Neuronal stem cell (in vitro differentiated cells): Measurements from ENCODE around the gene FGGY.

ENCODE experiments used
- DNase-seq: peaks from one replicate; pipeline ENCODE4 v3.0.0-alpha.2; 2013; ENCODE audit warnings: low spot score
- H2AFZ ChIP-seq: one replicate; pipeline ENCODE4 v1.6.1; 2013; ENCODE audit warnings: mild to moderate bottlenecking, low read length, inconsistent platforms
- H2AK5ac ChIP-seq: 2 replicates; pipeline ENCODE4 v1.6.1; 2013; ENCODE audit warnings: low read depth, mild to moderate bottlenecking, inconsistent platforms, low read length, moderate library complexity, mixed read lengths
- H2BK120ac ChIP-seq: 2 replicates; pipeline ENCODE4 v1.6.1; 2013; ENCODE audit warnings: low read depth, mild to moderate bottlenecking, inconsistent platforms, low read length, moderate library complexity, mixed read lengths
- H2BK12ac ChIP-seq: one replicate; pipeline ENCODE4 v1.6.1; 2013; ENCODE audit warnings: low read length, inconsistent platforms
- H2BK15ac ChIP-seq: 2 replicates; pipeline ENCODE4 v1.6.1; 2013; ENCODE audit warnings: mild to moderate bottlenecking, low read length, inconsistent platforms, mixed read lengths
- H2BK5ac ChIP-seq: one replicate; pipeline ENCODE4 v1.6.1; 2013; ENCODE audit warnings: inconsistent platforms, mild to moderate bottlenecking, low read length, moderate library complexity
- H3K14ac ChIP-seq: one replicate; pipeline ENCODE4 v1.6.1; 2013; ENCODE audit warnings: low read length, inconsistent platforms
- H3K18ac ChIP-seq: 2 replicates; pipeline ENCODE4 v1.6.1; 2013; ENCODE audit warnings: low read length, inconsistent platforms
- H3K23ac ChIP-seq: 2 replicates; pipeline ENCODE4 v1.6.1; 2013; ENCODE audit warnings: low read depth, mild to moderate bottlenecking, mixed read lengths, low read length, inconsistent platforms; ENCODE audit not compliant: poor library complexity
- H3K27ac ChIP-seq: replicated peaks from 3 replicates; pipeline ENCODE4 v1.5.1; 2013; ENCODE audit warnings: low read length, inconsistent platforms
- H3K27me3 ChIP-seq, 3 experiments: 2 replicates each; pipeline ENCODE4 v1.6.1; 2013; ENCODE audit warnings: low read length in 3 of 3, mild to moderate bottlenecking in 2 of 3, inconsistent platforms in 1 of 3, low read depth in 1 of 3, mixed read lengths in 1 of 3, moderate library complexity in 1 of 3; ENCODE audit not compliant: control insufficient read depth in 3 of 3, insufficient read depth in 3 of 3
- H3K36me3 ChIP-seq, 2 donors: replicated peaks in 1 of 2; 2 replicates each; pipeline ENCODE4 v1.6.1; 2013; ENCODE audit warnings: low read length in 2 of 2; ENCODE audit not compliant: control insufficient read depth in 2 of 2, insufficient read depth in 2 of 2
- H3K4ac ChIP-seq: 2 replicates; pipeline ENCODE4 v1.6.1; 2013; ENCODE audit warnings: inconsistent platforms, mild to moderate bottlenecking, low read length, moderate library complexity
- H3K4me1 ChIP-seq, 2 donors: 1 replicate in 1 of 2; 2 replicates in 1 of 2; pipeline ENCODE4 v1.6.1; 2013; ENCODE audit warnings: low read length in 2 of 2, low read depth in 1 of 2; ENCODE audit not compliant: control insufficient read depth in 2 of 2, insufficient read depth in 1 of 2
- H3K4me2 ChIP-seq: one replicate; pipeline ENCODE4 v1.6.1; 2013; ENCODE audit warnings: mild to moderate bottlenecking, low read length, inconsistent platforms; ENCODE audit not compliant: insufficient read depth, poor library complexity, severe bottlenecking
- H3K4me3 ChIP-seq, 2 donors: 2 replicates each; pipeline ENCODE4 v1.5.1; 2013; ENCODE audit warnings: low read length in 2 of 2, mild to moderate bottlenecking in 2 of 2, inconsistent platforms in 1 of 2, moderate library complexity in 1 of 2
- H3K79me1 ChIP-seq: one replicate; pipeline ENCODE4 v1.6.1; 2013; ENCODE audit warnings: low read depth, mild to moderate bottlenecking, inconsistent platforms, low read length, moderate library complexity
- H3K9ac ChIP-seq: one replicate; pipeline ENCODE4 v1.6.1; 2013; ENCODE audit warnings: mild to moderate bottlenecking, low read depth, low read length, inconsistent platforms; ENCODE audit not compliant: poor library complexity
- H3K9me3 ChIP-seq, 2 donors: replicated peaks in 1 of 2; 2 replicates each; pipeline versions ENCODE3 to v1.6.1; 2013; ENCODE audit warnings: low read length in 2 of 2, mild to moderate bottlenecking in 2 of 2, inconsistent platforms in 1 of 2, low read depth in 1 of 2, mixed read lengths in 1 of 2, moderate library complexity in 1 of 2; ENCODE audit not compliant: control insufficient read depth in 2 of 2, insufficient read depth in 1 of 2
- H4K8ac ChIP-seq: one replicate; pipeline ENCODE4 v1.6.1; 2013; ENCODE audit warnings: low read depth, mild to moderate bottlenecking, inconsistent platforms, low read length, moderate library complexity
- H4K91ac ChIP-seq: one replicate; pipeline ENCODE4 v1.6.1; 2013; ENCODE audit warnings: low read length, low read depth, mild to moderate bottlenecking, inconsistent platforms; ENCODE audit not compliant: poor library complexity
- WGBS, 2 donors: extraction: QIAGEN DNeasy Blood & Tissue Kit; methylation state at CpG; one replicate each; pipeline ENCODE4 v1.1.7; 2013; ENCODE audit warnings: missing lambda C conversion rate in 2 of 2, mixed read lengths in 1 of 2; ENCODE audit not compliant: insufficient read length in 2 of 2, insufficient replicate concordance in 1 of 2; ENCODE audit errors: extremely low coverage in 2 of 2; 5-methylcytosine and 5-hydroxymethylcytosine counted together

Gene FGGY

GRCh38 chr1:59322394-59322793 lies 25.5 kb downstream of the FGGY start:
- H3K23ac ChIP-seq: no peak overlapping the region
- peaks cover 0 to 10% of the 10 kb centered on the region in 2 donors for H3K4me1 ChIP-seq
- H3K4ac ChIP-seq: no peak overlapping the region
- H2AFZ ChIP-seq: no peak overlapping the region
- no peak overlapping the region for H2BK5ac ChIP-seq
- no peak overlapping the region for H3K4me3 ChIP-seq
- H3K18ac ChIP-seq: no peak overlapping the region
- H2BK15ac ChIP-seq: no peak overlapping the region
- no peak overlapping the region for H4K91ac ChIP-seq
- no peak overlapping the region for H3K9ac ChIP-seq
- H3K27ac ChIP-seq: no peak overlapping the region
- H3K79me1 ChIP-seq: no peaks in the 10 kb centered on the region
- no CpG with 5 or more reads among the region's 4 CpGs for WGBS, 2 donors
- H2BK12ac ChIP-seq: no peak overlapping the region
- no peak overlapping the region for H4K8ac ChIP-seq
- no peaks in the 10 kb centered on the region for H3K9me3 ChIP-seq
- no peaks in the 10 kb centered on the region for H3K27me3 ChIP-seq
- no peak overlapping the region for H3K14ac ChIP-seq
- DNase-seq: no peak
- peaks cover 0 to 3% of the 10 kb centered on the region in 2 donors for H3K36me3 ChIP-seq
- no peak overlapping the region for H2BK120ac ChIP-seq
- H3K4me2 ChIP-seq: no peak overlapping the region
- no peak overlapping the region for H2AK5ac ChIP-seq

DNA sequence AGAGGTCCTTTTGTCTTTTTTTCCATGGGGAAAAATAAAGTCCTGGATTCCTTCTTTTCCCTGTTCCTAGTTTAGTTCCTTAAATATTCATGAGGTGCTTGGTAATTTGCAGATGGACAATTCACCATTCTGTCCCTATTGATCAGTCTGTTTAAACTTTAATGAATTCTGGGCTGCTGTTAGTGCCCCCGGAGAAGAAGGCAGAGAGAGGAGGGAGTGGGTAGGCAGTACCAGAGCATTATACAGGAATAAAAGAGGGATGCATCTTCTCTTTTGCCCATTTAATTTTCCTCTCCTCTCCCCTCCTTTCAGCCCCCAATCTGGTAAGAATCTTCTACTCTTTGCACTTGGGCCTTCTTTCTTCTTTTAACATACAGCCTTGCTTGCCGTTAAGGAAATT lies 25.9 kb downstream of the FGGY start:
- H2BK5ac ChIP-seq: no peak overlapping the region
- H3K79me1 ChIP-seq: no peaks in the 10 kb centered on the region
- H2AK5ac ChIP-seq: no peak overlapping the region
- H3K27me3 ChIP-seq: no peaks in the 10 kb centered on the region
- no peak overlapping the region for H4K8ac ChIP-seq
- no peak overlapping the region for H3K4me2 ChIP-seq
- H2BK120ac ChIP-seq: no peak overlapping the region
- H2BK12ac ChIP-seq: no peak overlapping the region
- no peak overlapping the region for H3K18ac ChIP-seq
- no peak overlapping the region for H2BK15ac ChIP-seq
- H3K4ac ChIP-seq: no peak overlapping the region
- no peak overlapping the region for H2AFZ ChIP-seq
- no peak overlapping the region for H3K4me3 ChIP-seq
- WGBS, 2 donors: no CpG with 5 or more reads among the region's 2 CpGs
- DNase-seq: no peak
- H3K27ac ChIP-seq: no peak overlapping the region
- peaks cover 0 to 3% of the 10 kb centered on the region in 2 donors for H3K36me3 ChIP-seq
- peaks cover 0 to 7% of the 10 kb centered on the region in 2 donors for H3K4me1 ChIP-seq
- no peak overlapping the region for H3K23ac ChIP-seq
- no peak overlapping the region for H3K14ac ChIP-seq
- no peaks in the 10 kb centered on the region for H3K9me3 ChIP-seq
- no peak overlapping the region for H3K9ac ChIP-seq
- no peak overlapping the region for H4K91ac ChIP-seq

DNA sequence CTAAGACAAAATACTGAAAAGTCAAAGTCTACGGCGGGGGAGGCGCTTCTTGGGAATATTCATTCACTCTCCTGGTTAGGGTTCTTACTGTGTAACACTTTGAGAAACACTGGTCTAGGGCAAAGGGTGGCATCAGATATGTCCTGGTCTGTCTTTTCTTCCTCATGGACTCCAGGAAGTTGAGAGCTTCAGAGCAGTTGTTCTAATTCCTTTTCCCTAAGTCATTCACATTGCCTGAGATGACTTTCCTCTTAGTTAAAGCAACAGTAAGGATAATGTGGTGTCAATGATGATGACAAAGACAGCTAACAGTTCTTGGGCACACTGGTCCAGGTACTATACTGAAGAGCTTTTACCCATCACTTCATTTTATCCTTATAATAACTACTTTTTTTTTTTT lies 27.0 kb downstream of the FGGY start:
- H3K4me2 ChIP-seq: no peak overlapping the region
- no peak overlapping the region for H2AK5ac ChIP-seq
- no peak overlapping the region for H2BK120ac ChIP-seq

GRCh38 chr1:59328353-59328752 lies 31.5 kb downstream of the FGGY start:
- no peak overlapping the region for H2BK15ac ChIP-seq
- no peak overlapping the region for H3K4me3 ChIP-seq
- no peak overlapping the region for H2AFZ ChIP-seq
- H2BK5ac ChIP-seq: no peak overlapping the region
- no peak overlapping the region for H2BK120ac ChIP-seq
- no peak overlapping the region for H3K4ac ChIP-seq
- H4K8ac ChIP-seq: no peak overlapping the region
- no peak overlapping the region for H3K27ac ChIP-seq
- peaks cover 4 to 13% of the 10 kb centered on the region in 2 donors for H3K4me1 ChIP-seq
- no peaks in the 10 kb centered on the region for H3K79me1 ChIP-seq
- WGBS, 2 donors: no CpG with 5 or more reads among the region's 2 CpGs
- H3K23ac ChIP-seq: no peak overlapping the region
- no peak overlapping the region for H3K18ac ChIP-seq
- H3K27me3 ChIP-seq: no peaks in the 10 kb centered on the region
- H3K9me3 ChIP-seq: no peaks in the 10 kb centered on the region
- no peak overlapping the region for H2BK12ac ChIP-seq
- H2AK5ac ChIP-seq: no peak overlapping the region
- no peak overlapping the region for H3K9ac ChIP-seq
- no peak overlapping the region for H3K4me2 ChIP-seq
- no peak overlapping the region for H3K14ac ChIP-seq
- peaks cover 0 to 3% of the 10 kb centered on the region in 2 donors for H3K36me3 ChIP-seq
- no peak for DNase-seq
- H4K91ac ChIP-seq: no peak overlapping the region

More for the DNA sequence above, 27.0 kb downstream of the FGGY start:
- Histone ChIP-seq H3K79me1 (no peaks in the 10 kb centered on the region), H3K27me3 (no peaks in the 10 kb centered on the region), H2BK5ac (no peak overlapping the region), H4K8ac (no peak overlapping the region), H3K9me3 (no peaks in the 10 kb centered on the region), H3K14ac (no peak overlapping the region), H3K23ac (no peak overlapping the region), H3K9ac (no peak overlapping the region), H3K4ac (no peak overlapping the region), H4K91ac (no peak overlapping the region), H3K4me1 (peaks cover 0 to 12% of the 10 kb centered on the region in 2 donors), H3K36me3 (peaks cover 0 to 3% of the 10 kb centered on the region in 2 donors), H3K18ac (no peak overlapping the region), H2AFZ (no peak overlapping the region), H2BK15ac (no peak overlapping the region), H3K27ac (no peak overlapping the region), H3K4me3 (no peak overlapping the region), H2BK12ac (no peak overlapping the region)
- DNase-seq: no peak
- WGBS, 2 donors: no CpG with 5 or more reads among the region's 3 CpGs
